Right lobe of liver (tissue), 4 donors: ENCODE data around the gene CTDSP2.

Source experiments
- POLR2A ChIP-seq: fragments of 450-650 bp; IDR thresholded peaks from one replicate; pipeline ENCODE4 v1.6.1; 2017; ENCODE audit warnings: antibody characterized with exemption, mild to moderate bottlenecking
- TF ChIP-seq, protein P1 (sequence below), 4 donors: fragments of 200-600 bp in 3 of 4; fragments of 450-650 bp in 1 of 4; IDR thresholded peaks; one replicate each; pipeline versions ENCODE4 v1.5.1 to v1.8.0; 2016 to 2022; ENCODE audit warnings: antibody characterized with exemption in 4 of 4, mild to moderate bottlenecking in 2 of 4
- donor health status: DM: no; HTN: no; CAD: no.
- donor health status: DM: no; HTN: no; CAD: no.
- donor health status: DM: no; HTN: yes; CAD: no.

DNA sequence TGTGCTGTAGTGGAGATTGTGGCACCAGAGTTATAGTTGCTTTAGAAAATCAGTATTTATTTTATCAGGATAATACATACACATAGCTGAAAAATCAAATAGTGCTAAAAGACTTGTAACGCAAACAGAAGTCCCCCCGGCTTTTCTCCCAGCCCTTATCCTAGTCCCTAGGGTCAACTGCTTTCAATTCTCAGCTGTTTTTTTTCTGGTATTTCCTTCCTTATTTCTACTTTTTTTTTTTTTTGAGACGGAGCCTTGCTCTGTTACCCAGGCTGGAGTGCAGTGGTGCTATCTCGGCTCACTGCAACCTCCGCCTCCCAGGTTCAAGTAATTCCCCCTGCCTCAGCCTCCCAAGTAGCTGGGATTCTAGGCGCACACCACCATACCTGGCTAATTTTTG lies 8.4 kb upstream of the CTDSP2 start:
- TF ChIP-seq, protein P1, sequence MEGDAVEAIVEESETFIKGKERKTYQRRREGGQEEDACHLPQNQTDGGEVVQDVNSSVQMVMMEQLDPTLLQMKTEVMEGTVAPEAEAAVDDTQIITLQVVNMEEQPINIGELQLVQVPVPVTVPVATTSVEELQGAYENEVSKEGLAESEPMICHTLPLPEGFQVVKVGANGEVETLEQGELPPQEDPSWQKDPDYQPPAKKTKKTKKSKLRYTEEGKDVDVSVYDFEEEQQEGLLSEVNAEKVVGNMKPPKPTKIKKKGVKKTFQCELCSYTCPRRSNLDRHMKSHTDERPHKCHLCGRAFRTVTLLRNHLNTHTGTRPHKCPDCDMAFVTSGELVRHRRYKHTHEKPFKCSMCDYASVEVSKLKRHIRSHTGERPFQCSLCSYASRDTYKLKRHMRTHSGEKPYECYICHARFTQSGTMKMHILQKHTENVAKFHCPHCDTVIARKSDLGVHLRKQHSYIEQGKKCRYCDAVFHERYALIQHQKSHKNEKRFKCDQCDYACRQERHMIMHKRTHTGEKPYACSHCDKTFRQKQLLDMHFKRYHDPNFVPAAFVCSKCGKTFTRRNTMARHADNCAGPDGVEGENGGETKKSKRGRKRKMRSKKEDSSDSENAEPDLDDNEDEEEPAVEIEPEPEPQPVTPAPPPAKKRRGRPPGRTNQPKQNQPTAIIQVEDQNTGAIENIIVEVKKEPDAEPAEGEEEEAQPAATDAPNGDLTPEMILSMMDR (IDR thresholded peaks at IDR 0.05) = no peak
- TF ChIP-seq POLR2A = no peak
